KMS-11 (cell line): Measurements from ENCODE around the gene CCL26.

Experiments
- H2AFZ ChIP-seq: fragments of 200-600 bp; sonication (generic); 2 replicates; pipeline ENCODE4 v1.6.1; 2016; ENCODE audit warnings: antibody characterized with exemption, mixed run types, low read depth
- H3K27ac ChIP-seq: fragments of 200-600 bp; sonication (generic); 2 replicates; pipeline ENCODE4 v1.6.1; 2016; ENCODE audit warnings: mild to moderate bottlenecking, mixed run types
- H3K27me3 ChIP-seq: fragments of 200-600 bp; sonication (generic); 2 replicates; pipeline ENCODE4 v1.6.1; 2017; ENCODE audit warnings: mild to moderate bottlenecking, low read depth, mixed run types, moderate library complexity; ENCODE audit not compliant: insufficient read depth
- H3K36me3 ChIP-seq: fragments of 200-600 bp; sonication (generic); 2 replicates; pipeline ENCODE4 v1.6.1; 2017; ENCODE audit warnings: mild to moderate bottlenecking, mixed run types; ENCODE audit not compliant: insufficient read depth
- H3K4me1 ChIP-seq: fragments of 200-600 bp; sonication (generic); 2 replicates; pipeline ENCODE4 v1.6.1; 2016; ENCODE audit warnings: mild to moderate bottlenecking, low read depth, mixed run types; ENCODE audit not compliant: poor library complexity, severe bottlenecking
- H3K4me2 ChIP-seq: fragments of 200-600 bp; sonication (generic); 2 replicates; pipeline ENCODE4 v1.7.0; 2016; ENCODE audit warnings: mild to moderate bottlenecking, mixed run types
- H3K4me3 ChIP-seq: fragments of 200-600 bp; sonication (generic); IDR thresholded peaks from 2 replicates; pipeline ENCODE4 v1.6.1; 2017; ENCODE audit warnings: low read depth, low read length, mixed read lengths; ENCODE audit not compliant: insufficient read depth
- H3K79me2 ChIP-seq: fragments of 200-600 bp; sonication (generic); 2 replicates; pipeline ENCODE4 v1.6.1; 2016; ENCODE audit warnings: low read depth, mixed run types; ENCODE audit not compliant: insufficient read depth
- H3K9ac ChIP-seq: fragments of 200-600 bp; sonication (generic); 2 replicates; pipeline ENCODE4 v1.6.1; 2016; ENCODE audit warnings: mild to moderate bottlenecking, mixed run types
- H4K20me1 ChIP-seq: fragments of 200-600 bp; sonication (generic); 2 replicates; pipeline ENCODE4 v1.6.1; 2016; ENCODE audit warnings: mild to moderate bottlenecking, mixed run types; ENCODE audit not compliant: insufficient read depth
- TF ChIP-seq, protein P1 (sequence below): fragments of 200-600 bp; sonication (generic); conservative IDR thresholded peaks from 2 replicates; pipeline ENCODE4 v1.6.1; 2017; ENCODE audit warnings: low read depth, mild to moderate bottlenecking, antibody characterized with exemption, low read length, moderate library complexity, mixed read lengths

The CCL26 gene, protein sequence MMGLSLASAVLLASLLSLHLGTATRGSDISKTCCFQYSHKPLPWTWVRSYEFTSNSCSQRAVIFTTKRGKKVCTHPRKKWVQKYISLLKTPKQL

DNA sequence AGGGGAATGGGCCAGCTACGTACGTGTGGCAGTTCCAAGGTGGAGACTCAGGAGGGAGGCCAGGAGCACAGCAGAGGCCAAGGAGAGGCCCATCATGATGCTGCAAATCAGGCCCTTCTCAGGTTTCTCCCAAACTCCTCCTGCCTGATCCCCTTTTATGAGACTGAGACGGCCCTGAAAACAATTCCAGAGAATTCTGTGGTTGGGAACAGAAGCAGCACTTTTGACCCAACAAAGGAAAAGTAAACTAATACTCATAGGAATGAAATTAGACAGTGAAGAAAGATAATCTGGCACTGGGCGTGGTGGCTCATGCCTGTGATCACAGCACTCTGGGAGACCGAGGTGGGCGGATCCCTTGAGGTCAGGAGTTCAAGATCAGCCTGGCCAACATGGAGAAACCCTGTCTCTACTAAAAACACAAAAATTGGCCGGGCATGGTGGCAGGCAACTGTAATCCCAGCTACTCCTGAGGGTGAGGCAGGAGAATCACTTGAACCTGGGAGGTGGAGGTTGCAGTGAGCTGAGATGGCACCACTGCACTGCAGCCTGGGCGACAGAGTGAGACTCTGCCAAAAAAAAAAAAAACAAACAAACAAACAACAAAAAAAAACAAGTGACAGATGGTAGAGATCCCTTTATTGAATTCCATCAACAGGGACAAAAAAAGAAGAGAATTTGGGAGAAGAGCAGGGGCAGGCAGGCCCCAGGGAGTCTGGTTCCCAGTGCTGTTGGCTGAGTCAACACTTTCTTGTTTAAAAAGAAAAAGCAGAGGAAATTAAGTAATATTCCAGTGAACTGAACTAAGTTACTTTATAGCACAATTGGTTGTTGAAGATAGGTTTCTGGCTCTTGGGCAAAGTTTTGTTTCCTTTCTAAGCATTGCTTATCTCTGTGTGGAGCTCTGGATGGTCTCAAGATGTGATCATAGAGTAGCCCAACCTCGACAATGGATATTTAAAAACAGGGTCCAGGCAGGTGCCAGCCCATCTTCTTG, at the start of gene CCL26:
CCL26 (minus strand) TSS at position 131 of the 997 bp plus-strand sequence; CDS start at position 96, 35 bp downstream.
- no peak within 1 kb of the TSS for H3K27ac ChIP-seq
- H2AFZ ChIP-seq = no peak within 1 kb of the TSS
- H3K9ac ChIP-seq = no peak within 1 kb of the TSS
- TF ChIP-seq, protein P1, sequence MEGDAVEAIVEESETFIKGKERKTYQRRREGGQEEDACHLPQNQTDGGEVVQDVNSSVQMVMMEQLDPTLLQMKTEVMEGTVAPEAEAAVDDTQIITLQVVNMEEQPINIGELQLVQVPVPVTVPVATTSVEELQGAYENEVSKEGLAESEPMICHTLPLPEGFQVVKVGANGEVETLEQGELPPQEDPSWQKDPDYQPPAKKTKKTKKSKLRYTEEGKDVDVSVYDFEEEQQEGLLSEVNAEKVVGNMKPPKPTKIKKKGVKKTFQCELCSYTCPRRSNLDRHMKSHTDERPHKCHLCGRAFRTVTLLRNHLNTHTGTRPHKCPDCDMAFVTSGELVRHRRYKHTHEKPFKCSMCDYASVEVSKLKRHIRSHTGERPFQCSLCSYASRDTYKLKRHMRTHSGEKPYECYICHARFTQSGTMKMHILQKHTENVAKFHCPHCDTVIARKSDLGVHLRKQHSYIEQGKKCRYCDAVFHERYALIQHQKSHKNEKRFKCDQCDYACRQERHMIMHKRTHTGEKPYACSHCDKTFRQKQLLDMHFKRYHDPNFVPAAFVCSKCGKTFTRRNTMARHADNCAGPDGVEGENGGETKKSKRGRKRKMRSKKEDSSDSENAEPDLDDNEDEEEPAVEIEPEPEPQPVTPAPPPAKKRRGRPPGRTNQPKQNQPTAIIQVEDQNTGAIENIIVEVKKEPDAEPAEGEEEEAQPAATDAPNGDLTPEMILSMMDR = no peak
- no peaks in the 10 kb centered on the region for H4K20me1 ChIP-seq
- no peak within 1 kb of the TSS for H3K4me2 ChIP-seq
- H3K79me2 ChIP-seq = no peaks in the 10 kb centered on the region
- no peaks in the 10 kb centered on the region for H3K4me1 ChIP-seq
- H3K4me3 ChIP-seq = no peak within 1 kb of the TSS
- H3K27me3 ChIP-seq = no peaks in the 10 kb centered on the region
- no peaks in the 10 kb centered on the region for H3K36me3 ChIP-seq

DNA sequence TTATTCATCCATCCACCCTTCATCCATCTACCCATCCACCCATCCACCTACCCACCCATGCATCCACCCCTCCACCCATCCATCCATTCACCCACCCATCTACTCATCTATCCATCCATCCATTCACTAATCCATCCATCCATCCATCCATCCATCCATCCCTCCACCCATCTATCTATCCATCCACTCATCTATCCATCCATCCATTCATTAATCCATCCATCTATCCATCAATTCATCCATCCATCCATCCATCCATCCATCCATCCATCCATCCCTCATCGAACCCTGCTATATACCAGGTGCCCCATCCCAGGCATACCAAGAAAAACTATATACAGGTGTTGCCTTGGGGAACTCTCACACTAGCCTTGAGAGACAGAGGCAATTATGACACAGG, 48.7 kb upstream of the CCL26 start:
- Histone ChIP-seq H3K4me2 (no peak overlapping the region), H4K20me1 (no peaks in the 10 kb centered on the region), H3K36me3 (no peaks in the 10 kb centered on the region), H3K27me3 (no peaks in the 10 kb centered on the region; the same call in 1 of the 2 replicates), H2AFZ (no peak overlapping the region), H3K4me1 (no peaks in the 10 kb centered on the region), H3K4me3 (no peak overlapping the region), H3K9ac (no peak overlapping the region), H3K79me2 (no peaks in the 10 kb centered on the region), H3K27ac (no peak overlapping the region)
- TF ChIP-seq, protein P1 = no peak

DNA sequence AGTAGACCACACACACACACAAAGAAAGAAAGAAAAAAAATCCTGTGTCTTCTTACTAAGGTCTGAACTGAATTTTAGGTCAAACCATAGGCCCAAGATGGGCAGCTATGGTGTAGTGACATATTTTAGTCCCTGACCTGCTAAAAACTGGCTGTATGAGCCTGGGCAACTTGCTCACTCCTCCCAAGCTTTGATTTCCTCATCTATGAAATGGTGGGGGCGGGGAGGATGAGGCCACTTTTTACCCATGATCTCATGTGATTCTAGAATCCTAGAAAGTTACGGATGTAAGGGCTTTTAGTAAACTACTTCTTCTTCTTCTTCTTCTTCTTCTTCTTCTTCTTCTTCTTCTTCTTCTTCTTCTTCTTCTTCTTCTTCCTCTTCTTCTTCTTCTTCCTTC, 47.7 kb upstream of the CCL26 start:
- no peaks in the 10 kb centered on the region for H3K79me2 ChIP-seq
- H3K9ac ChIP-seq = no peak overlapping the region
- no peaks in the 10 kb centered on the region for H3K4me1 ChIP-seq
- no peaks in the 10 kb centered on the region for H3K36me3 ChIP-seq
- TF ChIP-seq, protein P1 = no peak
- no peaks in the 10 kb centered on the region; the same call in 1 of the 2 replicates for H3K27me3 ChIP-seq
- H3K4me3 ChIP-seq = no peak overlapping the region
- no peak overlapping the region for H3K4me2 ChIP-seq
- H3K27ac ChIP-seq = no peak overlapping the region
- H2AFZ ChIP-seq = no peak overlapping the region
- no peaks in the 10 kb centered on the region for H4K20me1 ChIP-seq

DNA sequence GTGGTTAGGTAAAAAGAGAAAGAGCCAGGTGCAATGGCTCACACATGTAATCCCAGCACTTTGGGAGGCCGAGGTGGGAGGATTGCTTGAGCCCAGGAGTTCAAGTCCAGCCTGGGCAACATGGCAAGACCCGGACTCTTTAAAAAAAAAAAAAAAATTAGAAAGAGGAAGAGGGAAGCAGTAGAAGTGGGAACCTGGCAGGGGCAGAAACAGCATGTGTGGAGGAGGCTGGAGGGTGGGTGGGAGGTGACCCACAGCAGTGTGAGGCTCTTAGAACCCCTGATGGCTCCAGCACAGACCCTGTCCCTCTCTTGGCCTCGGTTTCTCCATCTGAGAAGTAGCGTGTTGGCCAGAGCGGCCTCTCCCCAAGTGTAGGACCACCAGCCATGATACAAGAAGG, 46.5 kb upstream of the CCL26 start:
- Histone ChIP-seq H3K4me3 (no peak overlapping the region), H3K27me3 (no peaks in the 10 kb centered on the region; the same call in 1 of the 2 replicates), H3K9ac (no peak overlapping the region), H4K20me1 (no peaks in the 10 kb centered on the region), H3K27ac (no peak overlapping the region), H3K4me2 (no peak overlapping the region), H3K79me2 (no peaks in the 10 kb centered on the region), H3K36me3 (no peaks in the 10 kb centered on the region), H2AFZ (no peak overlapping the region), H3K4me1 (no peaks in the 10 kb centered on the region)
- TF ChIP-seq, protein P1 = no peak
